ENCODE results near the gene SUFU.

- TF ChIP-seq CTCF (conservative IDR thresholded peaks at IDR 0.05; ENCODE audit: low read depth, low read length) (no peak), EZH2phosphoT487 (IDR thresholded peaks at IDR 0.05; ENCODE audit: borderline replicate concordance, low read length) (no peak)
These were observed 128.8 kb downstream of the SUFU start for GRCh38 chr10:102632394-102633111.
